Measurements from ENCODE around the gene CDYL2. TPM values are rescaled to one million over a fixed set of nuclear protein-coding genes. Genes with fewer than 3 reads are reported as not detected.

CDYL2 gene
- total RNA-seq, 2 experiments from 2014 or later: 0.98 to 2.5 TPM

- H3K9me3 ChIP-seq (ENCODE audit: low read length): no peaks in the 10 kb centered on the region
- intact Hi-C loops (cut with micrococcal nuclease; ENCODE audit: unreplicated experiment): no loop called here
- H3K36me3 ChIP-seq (ENCODE audit: insufficient read depth, low read length): no peaks in the 10 kb centered on the region
- no peak overlapping the region for H3K4me3 ChIP-seq (ENCODE audit: low read depth, low read length, poor library complexity, severe bottlenecking)
- CTCF ChIA-PET (ENCODE audit: unreplicated experiment): no interaction called here
- no peaks in the 10 kb centered on the region for H3K4me1 ChIP-seq (ENCODE audit: insufficient read depth, low read length, poor library complexity, severe bottlenecking)
- no peaks in the 10 kb centered on the region for H4K20me1 ChIP-seq (ENCODE audit: insufficient read depth, low read length)
- H2AFZ ChIP-seq (ENCODE audit: low read length): no peak overlapping the region
- no peak overlapping the region for H3K27ac ChIP-seq (ENCODE audit: low read depth, low read length, poor library complexity, severe bottlenecking)
- no peaks in the 10 kb centered on the region for H3K79me2 ChIP-seq (ENCODE audit: insufficient read depth, low read depth, low read length)
- no peaks in the 10 kb centered on the region for H3K9me2 ChIP-seq (ENCODE audit: insufficient read depth, low read length)
- POLR2A ChIA-PET: no interaction called here
- no peak overlapping the region for H3K4me2 ChIP-seq (ENCODE audit: low read length)
- no TSS peak for BruUV-seq (replicated peaks)
- no peak for DNase-seq (ENCODE audit: low spot score)
- no peak for TF ChIP-seq CTCF (conservative IDR thresholded peaks at IDR 0.05; ENCODE audit: low read length)
- no peak for TF ChIP-seq EZH2phosphoT487 (IDR thresholded peaks at IDR 0.05; ENCODE audit: borderline replicate concordance, low read depth, low read length)
Observed at GRCh38 chr16:80591071-80591915, 213.1 kb downstream of the CDYL2 start.

GRCh38 chr16:80587071-80587470 lies 217.3 kb downstream of the CDYL2 start:
- no peak for TF ChIP-seq EZH2phosphoT487 (IDR thresholded peaks at IDR 0.05; ENCODE audit: borderline replicate concordance, low read depth, low read length)
- no peak for TF ChIP-seq CTCF (conservative IDR thresholded peaks at IDR 0.05; ENCODE audit: low read length)
- intact Hi-C loops (cut with micrococcal nuclease; ENCODE audit: unreplicated experiment): no loop called here

GRCh38 chr16:80586476-80586875 lies 217.9 kb downstream of the CDYL2 start:
- TF ChIP-seq EZH2phosphoT487 (IDR thresholded peaks at IDR 0.05; ENCODE audit: borderline replicate concordance, low read depth, low read length): no peak
- no peak for TF ChIP-seq CTCF (conservative IDR thresholded peaks at IDR 0.05; ENCODE audit: low read length)
- Histone ChIP-seq H2AFZ (ENCODE audit: low read length) (no peak overlapping the region), H4K20me1 (ENCODE audit: insufficient read depth, low read length) (no peaks in the 10 kb centered on the region), H3K9me2 (ENCODE audit: insufficient read depth, low read length) (no peaks in the 10 kb centered on the region), H3K27ac (ENCODE audit: low read depth, low read length, poor library complexity, severe bottlenecking) (no peak overlapping the region), H3K4me3 (ENCODE audit: low read depth, low read length, poor library complexity, severe bottlenecking) (no peak overlapping the region), H3K9me3 (ENCODE audit: low read length) (no peaks in the 10 kb centered on the region), H3K4me2 (ENCODE audit: low read length) (no peak overlapping the region), H3K79me2 (ENCODE audit: insufficient read depth, low read depth, low read length) (no peaks in the 10 kb centered on the region), H3K36me3 (ENCODE audit: insufficient read depth, low read length) (no peaks in the 10 kb centered on the region), H3K4me1 (ENCODE audit: insufficient read depth, low read length, poor library complexity, severe bottlenecking) (no peaks in the 10 kb centered on the region)
- intact Hi-C loops (cut with micrococcal nuclease; ENCODE audit: unreplicated experiment): no loop called here
- CTCF ChIA-PET (ENCODE audit: unreplicated experiment): no interaction called here
- POLR2A ChIA-PET: no interaction called here
- BruUV-seq (replicated peaks): no TSS peak
- no peak for DNase-seq (ENCODE audit: low spot score)

More at GRCh38 chr16:80587071-80587470, 217.3 kb downstream of the CDYL2 start:
- no peaks in the 10 kb centered on the region for H3K9me3 ChIP-seq (ENCODE audit: low read length)
- no TSS peak for BruUV-seq (replicated peaks)
- POLR2A ChIA-PET: no interaction called here
- H3K9me2 ChIP-seq (ENCODE audit: insufficient read depth, low read length): no peaks in the 10 kb centered on the region
- H3K4me1 ChIP-seq (ENCODE audit: insufficient read depth, low read length, poor library complexity, severe bottlenecking): no peaks in the 10 kb centered on the region
- no peaks in the 10 kb centered on the region for H3K36me3 ChIP-seq (ENCODE audit: insufficient read depth, low read length)
- no peaks in the 10 kb centered on the region for H4K20me1 ChIP-seq (ENCODE audit: insufficient read depth, low read length)
- no peak for DNase-seq (ENCODE audit: low spot score)
- no peaks in the 10 kb centered on the region for H3K79me2 ChIP-seq (ENCODE audit: insufficient read depth, low read depth, low read length)
- H3K4me3 ChIP-seq (ENCODE audit: low read depth, low read length, poor library complexity, severe bottlenecking): no peak overlapping the region
- H2AFZ ChIP-seq (ENCODE audit: low read length): no peak overlapping the region
- H3K27ac ChIP-seq (ENCODE audit: low read depth, low read length, poor library complexity, severe bottlenecking): no peak overlapping the region
- CTCF ChIA-PET (ENCODE audit: unreplicated experiment): no interaction called here
- H3K4me2 ChIP-seq (ENCODE audit: low read length): no peak overlapping the region
